Natural killer cell (primary cell): Measurements from ENCODE around the gene SAFB2. TPM values are rescaled to one million over a fixed set of nuclear protein-coding genes. Genes with fewer than 3 reads are reported as not detected.
A peak's percentile ranks its signal among the peaks of the same experiment; 100 is the strongest.

Experiments
- ATAC-seq, 3 donors: fragments of 150-1000 bp in 2 of 3; fragments of 200-7000 bp in 1 of 3; cut with Tn5 transposase; 1 replicate in 1 of 3; 2 replicates in 2 of 3; pipeline ENCODE4 v1.10.0; 2021; ENCODE audit warnings: mild to moderate bottlenecking in 2 of 3, moderate library complexity in 2 of 3
- DNase-seq, 2 donors: peaks; one replicate each; pipeline versions ENCODE4 v3.0.0 to v3.0.0-alpha.2; 2013 to 2021; ENCODE audit warnings: mixed read lengths in 1 of 2
- H3K27ac ChIP-seq: one replicate; pipeline ENCODE4 v1.5.1; 2013; ENCODE audit warnings: mild to moderate bottlenecking, low read length
- H3K27me3 ChIP-seq: one replicate; pipeline ENCODE4 v1.6.1; 2013; ENCODE audit warnings: low read length; ENCODE audit not compliant: control insufficient read depth, insufficient read depth
- H3K36me3 ChIP-seq: one replicate; pipeline ENCODE4 v1.6.1; 2013; ENCODE audit warnings: low read length; ENCODE audit not compliant: control insufficient read depth, insufficient read depth
- H3K4me1 ChIP-seq: one replicate; pipeline ENCODE4 v1.6.1; 2013; ENCODE audit warnings: low read length; ENCODE audit not compliant: control insufficient read depth, insufficient read depth
- H3K4me3 ChIP-seq: one replicate; pipeline ENCODE4 v1.5.1; 2013; ENCODE audit warnings: low read length
- H3K9me3 ChIP-seq: one replicate; pipeline ENCODE4 v1.6.1; 2013; ENCODE audit warnings: low read length; ENCODE audit not compliant: control insufficient read depth, insufficient read depth
- H3K27ac Mint-ChIP-seq, 2 donors: one replicate each; pipeline ENCODE4 v1.8.0; 2022; ENCODE audit warnings: mild to moderate bottlenecking in 2 of 2, mixed read lengths in 2 of 2, moderate library complexity in 1 of 2
- H3K27me3 Mint-ChIP-seq, 2 donors: one replicate each; pipeline ENCODE4 v1.8.0; 2022; ENCODE audit warnings: low read depth in 2 of 2, mixed read lengths in 2 of 2
- H3K36me3 Mint-ChIP-seq: one replicate; pipeline ENCODE4 v1.8.0; 2022; ENCODE audit warnings: mixed read lengths
- H3K4me1 Mint-ChIP-seq, 2 donors: one replicate each; pipeline ENCODE4 v1.8.0; 2022; ENCODE audit warnings: mixed read lengths in 2 of 2
- H3K4me3 Mint-ChIP-seq: one replicate; pipeline ENCODE4 v1.8.0; 2022; ENCODE audit warnings: mild to moderate bottlenecking, moderate library complexity, mixed read lengths
- H3K9me3 Mint-ChIP-seq, 2 donors: one replicate each; pipeline ENCODE4 v1.8.0; 2022; ENCODE audit warnings: mixed read lengths in 2 of 2
- WGBS: methylation state at CpG from one replicate; pipeline ENCODE4 v1.1.7; 2013; ENCODE audit warnings: missing lambda C conversion rate; ENCODE audit not compliant: insufficient coverage; 5-methylcytosine and 5-hydroxymethylcytosine counted together
- intact Hi-C: fragments of 100-400 bp; cut with micrococcal nuclease; formaldehyde crosslinking; loops from one replicate; pipeline ENCODE4 v1.14.2; 2022
- total RNA-seq, 4 donors: library from RNA; stranded (reverse); fragments of 120-200 nt in 1 of 4; gene quantifications; one replicate each; pipeline versions ENCODE4 v1.2.3 to v1.2.4, GENCODE V29; 2013 to 2022
- TF ChIP-seq, protein P1 (sequence below): fragments of 200-600 bp; IDR thresholded peaks from one replicate; pipeline ENCODE4 v1.8.0; 2022; ENCODE audit warnings: antibody characterized with exemption

Gene SAFB2
- total RNA-seq, 3 donors from 2014 or later (not counting 1 experiment from before 2014, with no cell fraction given), result 232 to 264 (median 258) TPM

DNA sequence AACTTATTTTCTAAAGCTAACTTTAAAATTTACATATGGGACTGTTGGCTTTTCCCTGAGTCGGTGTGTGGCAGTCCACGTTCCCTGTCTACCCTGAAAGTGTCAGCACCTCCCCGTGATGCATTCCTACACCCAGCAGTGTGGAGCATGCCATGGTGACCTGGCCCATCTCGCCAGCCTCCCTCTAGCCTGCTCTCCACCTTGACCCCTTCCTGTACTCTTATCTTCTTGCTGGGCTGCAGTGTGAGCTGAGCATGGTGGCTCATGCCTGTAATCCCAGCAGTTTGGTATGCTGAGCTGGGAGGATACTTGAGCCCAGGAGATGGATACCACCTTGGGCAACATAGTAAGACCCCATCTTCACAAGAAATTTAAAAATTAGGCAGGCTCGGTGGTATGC, 32.4 kb upstream of the SAFB2 start:
- TF ChIP-seq, protein P1, sequence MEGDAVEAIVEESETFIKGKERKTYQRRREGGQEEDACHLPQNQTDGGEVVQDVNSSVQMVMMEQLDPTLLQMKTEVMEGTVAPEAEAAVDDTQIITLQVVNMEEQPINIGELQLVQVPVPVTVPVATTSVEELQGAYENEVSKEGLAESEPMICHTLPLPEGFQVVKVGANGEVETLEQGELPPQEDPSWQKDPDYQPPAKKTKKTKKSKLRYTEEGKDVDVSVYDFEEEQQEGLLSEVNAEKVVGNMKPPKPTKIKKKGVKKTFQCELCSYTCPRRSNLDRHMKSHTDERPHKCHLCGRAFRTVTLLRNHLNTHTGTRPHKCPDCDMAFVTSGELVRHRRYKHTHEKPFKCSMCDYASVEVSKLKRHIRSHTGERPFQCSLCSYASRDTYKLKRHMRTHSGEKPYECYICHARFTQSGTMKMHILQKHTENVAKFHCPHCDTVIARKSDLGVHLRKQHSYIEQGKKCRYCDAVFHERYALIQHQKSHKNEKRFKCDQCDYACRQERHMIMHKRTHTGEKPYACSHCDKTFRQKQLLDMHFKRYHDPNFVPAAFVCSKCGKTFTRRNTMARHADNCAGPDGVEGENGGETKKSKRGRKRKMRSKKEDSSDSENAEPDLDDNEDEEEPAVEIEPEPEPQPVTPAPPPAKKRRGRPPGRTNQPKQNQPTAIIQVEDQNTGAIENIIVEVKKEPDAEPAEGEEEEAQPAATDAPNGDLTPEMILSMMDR, result no peak
- Mint-ChIP-seq H3K4me1 (no peaks in the 10 kb centered on the region), H3K4me3 (no peak overlapping the region), H3K9me3 (no peaks in the 10 kb centered on the region), H3K27ac (no peak overlapping the region), H3K27me3 (no peaks in the 10 kb centered on the region), H3K36me3 (peaks cover 11% of the 10 kb centered on the region)
- DNase-seq, result no peak
- intact Hi-C loops, result no loop called here
- WGBS, result 99% methylated on average over 5 of the region's 5 CpGs
- Histone ChIP-seq H3K27me3 (no peaks in the 10 kb centered on the region), H3K36me3 (peaks cover 84% of the 10 kb centered on the region), H3K4me1 (no peaks in the 10 kb centered on the region), H3K4me3 (no peak overlapping the region), H3K27ac (no peak overlapping the region), H3K9me3 (no peaks in the 10 kb centered on the region)
- no peak for ATAC-seq

DNA sequence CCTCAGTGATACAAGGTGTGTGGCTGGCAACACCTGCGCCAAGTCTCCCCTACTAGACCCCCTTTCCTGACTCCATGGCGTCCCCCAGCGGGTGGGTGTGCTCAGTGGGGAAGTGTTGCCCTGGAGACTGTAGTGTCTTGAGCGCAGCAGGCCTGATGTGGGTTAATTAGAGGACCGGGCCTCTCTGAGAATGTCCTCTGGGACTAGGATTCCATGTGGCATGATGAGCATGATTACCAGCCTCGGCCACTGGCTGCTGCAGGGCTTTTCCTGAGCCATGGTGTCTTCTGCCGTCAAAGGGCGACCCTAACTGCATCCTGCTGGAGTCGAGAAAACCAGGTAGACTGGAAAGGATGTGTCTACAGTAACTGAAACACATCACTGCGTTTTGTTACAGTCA, 29.7 kb upstream of the SAFB2 start:
- 98% methylated on average over 10 of the region's 10 CpGs for WGBS
- Mint-ChIP-seq H3K4me1 (peaks cover 0 to under 1% of the 10 kb centered on the region in 2 donors), H3K27ac (peak overlapping the region in 1 of 2 donors; percentile 31), H3K4me3 (no peak overlapping the region), H3K27me3 (no peaks in the 10 kb centered on the region), H3K36me3 (peaks cover 16% of the 10 kb centered on the region), H3K9me3 (no peaks in the 10 kb centered on the region)
- Histone ChIP-seq H3K27ac (no peak overlapping the region), H3K4me1 (no peaks in the 10 kb centered on the region), H3K36me3 (peaks cover 82% of the 10 kb centered on the region), H3K9me3 (no peaks in the 10 kb centered on the region), H3K27me3 (no peaks in the 10 kb centered on the region), H3K4me3 (no peak overlapping the region)
- intact Hi-C loops, result no loop called here
- no peak for DNase-seq
- ATAC-seq, result no peak
- TF ChIP-seq, protein P1, result no peak

DNA sequence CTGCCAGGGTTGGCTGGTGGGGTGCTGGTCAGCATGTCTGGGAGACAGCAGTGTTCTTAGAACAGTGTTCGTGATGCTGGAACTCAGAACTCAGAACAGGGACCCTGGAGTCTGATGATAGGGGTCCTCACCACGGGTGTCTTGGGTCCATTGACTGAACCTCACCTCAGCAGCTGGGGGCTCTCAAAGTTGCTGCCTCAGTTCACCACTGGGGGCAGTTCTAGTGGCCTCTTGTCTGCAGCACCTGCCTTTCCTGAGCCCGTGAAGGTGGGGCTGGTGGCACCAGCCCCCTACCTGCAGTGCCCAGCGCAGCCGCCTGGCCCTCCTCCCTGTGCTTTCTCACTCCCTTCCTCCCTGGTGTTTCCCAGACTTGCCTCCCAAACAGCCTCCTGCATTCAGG, 28.8 kb upstream of the SAFB2 start:
- DNase-seq, result no peak
- intact Hi-C loops, result no loop called here
- no peak overlapping the region for H3K27ac Mint-ChIP-seq

DNA sequence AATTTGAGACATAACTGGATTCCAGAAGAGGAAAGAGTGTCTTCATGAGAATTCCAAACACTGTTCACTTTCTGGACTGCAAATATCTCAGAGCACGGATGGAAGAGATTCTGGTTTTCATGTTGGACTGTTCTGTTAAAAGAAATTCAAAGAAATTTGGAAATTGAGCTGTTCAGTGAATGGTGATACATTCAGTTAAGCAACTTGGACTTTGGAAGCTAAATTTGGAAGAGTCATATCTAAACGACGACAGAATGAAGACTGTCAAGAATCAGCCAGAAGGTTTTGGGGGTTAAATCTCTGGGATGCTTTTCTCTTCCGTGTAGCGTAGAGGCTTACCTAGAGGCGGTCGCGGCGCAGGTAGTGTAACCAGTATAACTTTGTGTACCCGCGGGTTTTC, 25.9 kb upstream of the SAFB2 start:
- no peak for DNase-seq
- no peaks in the 10 kb centered on the region for H3K4me1 ChIP-seq
- TF ChIP-seq, protein P1, result no peak
- Mint-ChIP-seq H3K4me3 (no peak overlapping the region), H3K4me1 (peaks cover 28 to 35% of the 10 kb centered on the region in 2 donors), H3K36me3 (peaks cover 48% of the 10 kb centered on the region), H3K27me3 (no peaks in the 10 kb centered on the region), H3K27ac (peak overlapping the region in 1 of 2 donors; percentile 12), H3K9me3 (no peaks in the 10 kb centered on the region)
- no peak for ATAC-seq
- no peak overlapping the region for H3K4me3 ChIP-seq
- WGBS, result 100% methylated on average over 3 of the region's 11 CpGs
- no peak overlapping the region for H3K27ac ChIP-seq
- H3K36me3 ChIP-seq, result peaks cover 81% of the 10 kb centered on the region
- no peaks in the 10 kb centered on the region for H3K27me3 ChIP-seq
- intact Hi-C loops, result no loop called here
- H3K9me3 ChIP-seq, result no peaks in the 10 kb centered on the region

More for the DNA sequence above, 28.8 kb upstream of the SAFB2 start:
- WGBS, result 97% methylated on average over 5 of the region's 5 CpGs
- H3K36me3 ChIP-seq, result peaks cover 85% of the 10 kb centered on the region
- Mint-ChIP-seq H3K9me3 (no peaks in the 10 kb centered on the region), H3K36me3 (peaks cover 23% of the 10 kb centered on the region), H3K27me3 (no peaks in the 10 kb centered on the region), H3K4me3 (no peak overlapping the region), H3K4me1 (peaks cover 9% of the 10 kb centered on the region in 2 donors)
- no peaks in the 10 kb centered on the region for H3K9me3 ChIP-seq
- H3K27me3 ChIP-seq, result no peaks in the 10 kb centered on the region
- ATAC-seq, result peak in 1 of 3 donors; percentile 17
- no peak overlapping the region for H3K27ac ChIP-seq
- H3K4me3 ChIP-seq, result no peak overlapping the region
- TF ChIP-seq, protein P1, result no peak
- H3K4me1 ChIP-seq, result no peaks in the 10 kb centered on the region
